HepG2 (cell line): ENCODE results near the gene NYNRIN. TPM values are rescaled to one million over a fixed set of nuclear protein-coding genes. Genes with fewer than 3 reads are reported as not detected.

ENCODE experiments used
- AKNA ChIP-seq: sonication (generic); formaldehyde crosslinking; IDR thresholded peaks from 2 replicates; pipeline ENCODE4 v1.4.0; 2020; ENCODE audit warnings: missing genetic modification reagents, borderline replicate concordance
- FOXC1 ChIP-seq: sonication (generic); formaldehyde crosslinking; IDR thresholded peaks from 2 replicates; pipeline ENCODE4 v1.8.0; 2022; ENCODE audit warnings: mild to moderate bottlenecking, missing genetic modification reagents, borderline replicate concordance
- KLF13 ChIP-seq: sonication (generic); formaldehyde crosslinking; IDR thresholded peaks from 2 replicates; pipeline ENCODE4 v1.4.0; 2020; ENCODE audit warnings: mild to moderate bottlenecking, missing genetic modification reagents
- MATR3 ChIP-seq: sonication (generic); formaldehyde crosslinking; IDR thresholded peaks from 2 replicates; pipeline ENCODE4 v1.4.0; 2020; ENCODE audit warnings: missing genetic modification reagents
- NCOR1 ChIP-seq: fragments of 200-600 bp; sonication (generic); IDR thresholded peaks from 2 replicates; pipeline ENCODE4 v1.7.0; 2017; ENCODE audit warnings: antibody characterized with exemption, low read length, borderline replicate concordance
- PBX3 ChIP-seq: sonication (generic); formaldehyde crosslinking; IDR thresholded peaks from 2 replicates; pipeline ENCODE4 v1.8.1; 2023; ENCODE audit warnings: missing genetic modification reagents, inconsistent platforms, borderline replicate concordance
- SRF ChIP-seq: IDR thresholded peaks from 2 replicates; pipeline ENCODE4 v1.6.1; 2011; ENCODE audit warnings: mild to moderate bottlenecking, low read depth, low read length, moderate library complexity
- SRSF9 ChIP-seq: fragments of 200-400 bp; formaldehyde crosslinking; IDR thresholded peaks from 2 replicates; pipeline ENCODE4 v1.6.1; 2018; ENCODE audit warnings: borderline replicate concordance, mild to moderate bottlenecking, low read depth, low read length; ENCODE audit not compliant: insufficient read depth, poor library complexity, severe bottlenecking
- ZEB1 ChIP-seq: IDR thresholded peaks from 2 replicates; pipeline ENCODE4 v1.6.1; 2012; ENCODE audit warnings: mild to moderate bottlenecking, low read depth, inconsistent platforms; ENCODE audit not compliant: insufficient replicate concordance
- ZNF414 ChIP-seq: sonication (generic); formaldehyde crosslinking; IDR thresholded peaks from 2 replicates; pipeline ENCODE4 v1.5.0; 2020; ENCODE audit warnings: missing genetic modification reagents
- ZNF468 ChIP-seq: sonication (generic); formaldehyde crosslinking; IDR thresholded peaks from 2 replicates; pipeline ENCODE4 v1.8.0; 2022; ENCODE audit warnings: mild to moderate bottlenecking, moderate library complexity, missing genetic modification reagents
- ZNF609 ChIP-seq: sonication (generic); formaldehyde crosslinking; IDR thresholded peaks from 2 replicates; pipeline ENCODE4 v1.4.0; 2020; ENCODE audit warnings: mild to moderate bottlenecking, missing genetic modification reagents, borderline replicate concordance
- ZNF629 ChIP-seq: sonication (generic); formaldehyde crosslinking; conservative IDR thresholded peaks from 2 replicates; pipeline ENCODE4 v1.5.0; 2020; ENCODE audit warnings: missing genetic modification reagents
- ZNF678 ChIP-seq: sonication (generic); formaldehyde crosslinking; IDR thresholded peaks from 2 replicates; pipeline ENCODE4 v1.4.0; 2020; ENCODE audit warnings: mild to moderate bottlenecking, missing genetic modification reagents
- polyA plus RNA-seq, 8 experiments: library from polyadenylated mRNA; depleted of rRNA in 3 of 8; stranded (reverse) in 7 of 8; unstranded in 1 of 8; fragments of >200 nt; fragmentation: Illumina TruSeq in 4 of 8; extraction: Trizol in 4 of 8; gene quantifications; 2 replicates each; pipeline versions ENCODE4 v1.2.1 to v1.2.3, GENCODE V29; 2011 to 2016; ENCODE audit warnings: low read depth in 4 of 8, missing spikeins in 1 of 8, mixed read lengths in 1 of 8; ENCODE audit not compliant: insufficient read depth in 1 of 8
- total RNA-seq, 5 experiments: library from RNA; depleted of rRNA; stranded (reverse); fragments of >200 nt; fragmentation: Illumina TruSeq; extraction: Trizol; gene quantifications; 2 replicates each; pipeline ENCODE4 v1.2.3, GENCODE V29; 2016; ENCODE audit warnings: low read depth in 1 of 5

The NYNRIN gene
- total and polyA plus RNA-seq, 2 of the 13 experiments (the other 11 are each of a cell fraction or from before 2014, with no cell fraction given) = 0.63 to 1.1 TPM

GRCh38 chr14:24443053-24443665 is 44.4 kb downstream of the NYNRIN start (continued):
- TF ChIP-seq SRSF9 (no peak), KLF13 (no peak), ZNF609 (CRISPR knock-in tag) (no peak), PBX3 (no peak), ZNF629 (CRISPR knock-in tag) (no peak), ZEB1 (no peak), AKNA (no peak), SRF (no peak), MATR3 (CRISPR knock-in tag) (no peak), NCOR1 (0 out of 2 replicates have a peak, but pooled peaks have one; percentile 13), ZNF678 (CRISPR knock-in tag) (no peak), ZNF414 (CRISPR knock-in tag) (no peak), ZNF468 (no peak), FOXC1 (CRISPR knock-in tag) (no peak)
